HepG2 (cell line): ENCODE data around the gene SPSB1. TPM values are rescaled to one million over a fixed set of nuclear protein-coding genes. Genes with fewer than 3 reads are reported as not detected.

Experiments
- ATAC-seq: fragments of 200-7000 bp; cut with Tn5 transposase; 3 replicates; pipeline ENCODE4 v1.9.1; 2020; ENCODE audit warnings: mild to moderate bottlenecking, moderate library complexity
- BruUV-seq: library from RNA; stranded (reverse); fragments of 400-500 nt; replicated peaks from 2 replicates; lab custom pipeline; 2021; lab: Mats Ljungman, UMichigan
- CTCF ChIA-PET: fragments of 300-600 bp; formaldehyde crosslinking; extraction: SDS; loops from one replicate; lab custom pipeline; 2021; ENCODE audit warnings: low total read pairs, inconsistent platforms, low intra/inter-chr PET ratio; lab: Yijun Ruan, JAX
- POLR2A ChIA-PET: fragments of 350-600 bp; sonication (Branson Sonifier 250); formaldehyde crosslinking; loops from one replicate; lab custom pipeline; 2020; ENCODE audit warnings: antibody characterized with exemption, inconsistent platforms; lab: Yijun Ruan, JAX
- DNase-seq: peaks from one replicate; pipeline ENCODE4 v3.0.0-alpha.2; 2015; ENCODE audit warnings: low spot score
- FAIRE-seq: peaks from 3 replicates; lab custom pipeline; 2011; peaks lifted over from hg19 to GRCh38; lab: Jason Lieb, UNC
- H2AFZ ChIP-seq: one replicate; pipeline ENCODE4 v1.6.1; 2011; ENCODE audit warnings: low read length, inconsistent platforms
- H3K27ac ChIP-seq: fragments of 300-600 bp; 3 replicates; pipeline ENCODE4 v1.8.0; 2011; ENCODE audit warnings: mixed run types, mild to moderate bottlenecking, mixed read lengths, low read length, inconsistent platforms; ENCODE audit not compliant: insufficient read depth; ENCODE audit errors: extremely low read length
- H3K27me3 ChIP-seq, 2 experiments: fragments of 200-600 bp in 1 of 2; 2 replicates in 1 of 2; 3 replicates in 1 of 2; pipeline versions ENCODE4 v1.6.0 to v1.8.0; 2011; ENCODE audit warnings: low read length in 2 of 2, mild to moderate bottlenecking in 2 of 2, moderate library complexity in 2 of 2, inconsistent platforms in 1 of 2; ENCODE audit not compliant: insufficient read depth in 2 of 2, control insufficient read depth in 1 of 2
- H3K36me3 ChIP-seq, 2 experiments: fragments of 200-600 bp in 1 of 2; replicated peaks in 1 of 2; 2 replicates in 1 of 2; 3 replicates in 1 of 2; pipeline versions ENCODE4 v1.5.1 to v1.8.0; 2011; ENCODE audit warnings: low read length in 2 of 2, inconsistent platforms in 1 of 2; ENCODE audit not compliant: insufficient read depth in 2 of 2, control insufficient read depth in 1 of 2
- H3K4me1 ChIP-seq: 2 replicates; pipeline ENCODE4 v1.5.1; 2012; ENCODE audit warnings: low read length, inconsistent platforms; ENCODE audit not compliant: insufficient read depth
- H3K4me2 ChIP-seq: 2 replicates; pipeline ENCODE4 v1.6.0; 2011; ENCODE audit warnings: low read depth, low read length, inconsistent platforms
- H3K4me3 ChIP-seq, 3 experiments: fragments of 200-600 bp in 1 of 3; sonication (generic), shearing (Covaris generic) in 1 of 3; replicated peaks in 1 of 3; 2 replicates each; pipeline ENCODE4 v1.5.1; 2011 to 2016; ENCODE audit warnings: low read length in 3 of 3, inconsistent platforms in 2 of 3, low read depth in 2 of 3, mild to moderate bottlenecking in 2 of 3, control low read depth in 1 of 3, mixed read lengths in 1 of 3; ENCODE audit not compliant: insufficient read depth in 1 of 3
- H3K79me2 ChIP-seq: one replicate; pipeline ENCODE4 v1.6.1; 2011; ENCODE audit warnings: low read length, inconsistent platforms; ENCODE audit not compliant: insufficient read depth
- H3K9ac ChIP-seq: 2 replicates; pipeline ENCODE4 v1.6.0; 2011; ENCODE audit warnings: mild to moderate bottlenecking, low read depth, low read length, inconsistent platforms; ENCODE audit not compliant: insufficient read depth
- H3K9me3 ChIP-seq: 2 replicates; pipeline ENCODE4 v1.5.1; 2012; ENCODE audit warnings: mild to moderate bottlenecking, low read length
- H4K20me1 ChIP-seq: 2 replicates; pipeline ENCODE4 v1.6.0; 2011; ENCODE audit warnings: inconsistent platforms, mild to moderate bottlenecking, low read length, moderate library complexity; ENCODE audit not compliant: insufficient read depth
- CBFB ChIP-seq: sonication (generic); formaldehyde crosslinking; IDR thresholded peaks from 2 replicates; pipeline ENCODE4 v1.4.0; 2020; ENCODE audit warnings: missing genetic modification reagents
- HNF1B ChIP-seq: sonication (generic); formaldehyde crosslinking; IDR thresholded peaks from 2 replicates; pipeline ENCODE4 v1.5.1; 2020; ENCODE audit warnings: mild to moderate bottlenecking, moderate library complexity, missing genetic modification reagents
- PLSCR1 ChIP-seq: sonication (generic); formaldehyde crosslinking; IDR thresholded peaks from 2 replicates; pipeline ENCODE4 v1.5.0; 2020; ENCODE audit warnings: missing genetic modification reagents, mild to moderate bottlenecking, borderline replicate concordance
- PRDM15 ChIP-seq: sonication (generic); formaldehyde crosslinking; IDR thresholded peaks from 2 replicates; pipeline ENCODE4 v1.4.0; 2020; ENCODE audit warnings: missing genetic modification reagents
- RNF219 ChIP-seq: sonication (generic); formaldehyde crosslinking; IDR thresholded peaks from 2 replicates; pipeline ENCODE4 v1.5.0; 2020; ENCODE audit warnings: mild to moderate bottlenecking, missing genetic modification reagents
- WGBS: methylation state at CpG from one replicate; pipeline ENCODE4 v1.1.6; 2017; ENCODE audit warnings: low lambda C conversion rate; 5-methylcytosine and 5-hydroxymethylcytosine counted together
- in situ Hi-C: cut with HindIII; loops from 2 replicates; pipeline ENCODE4 v1.10.0; 2017; ENCODE audit warnings: low pct_unique_long_range_greater_than_20kb; ENCODE audit not compliant: extremely low pct_ligation_motif_present
- intact Hi-C: fragments of 100-400 bp; cut with micrococcal nuclease; formaldehyde crosslinking; loops from one replicate; pipeline ENCODE4 v1.10.0; 2022; ENCODE audit not compliant: unreplicated experiment
- polyA plus RNA-seq, 8 experiments: library from polyadenylated mRNA; depleted of rRNA in 3 of 8; stranded (reverse) in 7 of 8; unstranded in 1 of 8; fragments of >200 nt; fragmentation: Illumina TruSeq in 4 of 8; extraction: Trizol in 4 of 8; gene quantifications; 2 replicates each; pipeline versions ENCODE4 v1.2.1 to v1.2.3, GENCODE V29; 2011 to 2016; ENCODE audit warnings: low read depth in 4 of 8, missing spikeins in 1 of 8, mixed read lengths in 1 of 8; ENCODE audit not compliant: insufficient read depth in 1 of 8
- total RNA-seq, 5 experiments: library from RNA; depleted of rRNA; stranded (reverse); fragments of >200 nt; fragmentation: Illumina TruSeq; extraction: Trizol; gene quantifications; 2 replicates each; pipeline ENCODE4 v1.2.3, GENCODE V29; 2016; ENCODE audit warnings: low read depth in 1 of 5

SPSB1 gene
- total and polyA plus RNA-seq, 2 of the 13 experiments (the other 11 are each of a cell fraction or from before 2014, with no cell fraction given) = 5.0 to 8.0 TPM

DNA sequence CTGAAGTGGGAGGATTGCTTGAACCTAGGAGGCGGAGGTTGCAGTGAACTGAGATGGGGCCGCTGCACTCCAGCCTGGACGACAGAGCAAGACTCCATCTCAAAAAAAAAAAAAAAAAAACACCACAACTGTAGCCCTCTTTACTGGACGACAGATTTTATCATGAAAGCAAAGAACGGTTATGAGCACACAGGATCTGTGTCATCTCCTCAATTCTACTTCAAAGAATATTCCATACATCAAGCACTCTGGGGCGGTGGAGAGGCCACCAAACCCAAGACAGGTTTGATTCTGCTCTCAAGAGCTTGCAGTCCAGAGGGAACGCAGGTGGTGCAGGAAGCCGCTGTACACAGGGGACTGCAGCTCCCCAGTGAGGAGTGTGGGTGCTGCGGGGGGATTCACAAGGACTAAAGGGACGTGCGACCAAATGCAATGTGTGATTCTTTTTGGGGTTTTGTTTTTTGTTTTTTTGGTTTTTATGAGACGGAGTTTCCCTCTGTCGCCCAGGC, 110.1 kb downstream of the SPSB1 start:
- Histone ChIP-seq H3K4me2 (no peak overlapping the region), H3K9ac (no peak overlapping the region), H3K4me3 (no peak overlapping the region), H3K27me3 (peaks cover 0 to 7% of the 10 kb centered on the region in 2 experiments; a peak in 2 of 5 replicates), H3K36me3 (no peaks in the 10 kb centered on the region), H4K20me1 (no peaks in the 10 kb centered on the region), H2AFZ (no peak overlapping the region), H3K79me2 (no peaks in the 10 kb centered on the region), H3K9me3 (no peaks in the 10 kb centered on the region), H3K4me1 (peaks cover 75% of the 10 kb centered on the region), H3K27ac (no peak overlapping the region)
- FAIRE-seq = no peak
- intact Hi-C loops (loop anchor here (5.0 kb wide), 1 partner anchor 35 kb away; no protein-coding TSS in a partner anchor), in situ Hi-C loops (no loop called here)
- no TSS peak for BruUV-seq
- CTCF ChIA-PET = no interaction called here
- no peak for ATAC-seq
- POLR2A ChIA-PET = interaction anchor here (0.7 kb wide), 1 partner anchor 163 kb away, joined by 4 read pairs; no protein-coding TSS in a partner anchor
- 63% methylated on average over 13 of the region's 13 CpGs for WGBS
- no peak for DNase-seq
- TF ChIP-seq HNF1B (CRISPR knock-in tag) (no peak), PRDM15 (CRISPR knock-in tag) (no peak), CBFB (CRISPR knock-in tag) (no peak), RNF219 (CRISPR knock-in tag) (no peak), PLSCR1 (CRISPR knock-in tag) (no peak)
